ENCODE results near the gene AGAP1. TPM values are rescaled to one million over a fixed set of nuclear protein-coding genes. Genes with fewer than 3 reads are reported as not detected.
"Not testable (repeated sequence)": the region's sequence is repeated elsewhere in the genome, so short reads cannot be mapped to it uniquely, and the experiment has no call there.

The AGAP1 gene
- total RNA-seq, 1 donor, result 12.3 TPM

DNA sequence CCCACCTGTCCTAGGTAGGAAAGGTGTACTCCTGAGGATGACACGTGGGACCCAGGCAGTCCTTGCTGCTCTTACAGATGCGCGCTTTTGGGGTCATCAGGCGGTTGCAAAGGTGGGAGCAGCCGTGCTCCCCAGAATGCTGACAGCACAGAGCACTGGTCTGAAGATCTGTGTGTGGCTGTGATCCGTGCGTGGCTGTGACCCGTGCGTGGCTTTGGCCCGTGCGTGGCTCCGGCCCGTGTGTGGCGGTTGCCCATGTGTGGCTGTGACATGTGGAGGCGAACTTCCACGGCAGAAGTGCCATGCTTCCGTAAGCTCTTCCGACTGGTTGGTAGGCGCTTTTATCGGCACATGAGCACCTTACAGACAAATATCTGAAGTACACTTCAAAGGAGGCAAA, 270.0 kb downstream of the AGAP1 start:
- no peak overlapping the region for H3K4me3 ChIP-seq (ENCODE audit: low read depth, low read length)
- no peak for DNase-seq (ENCODE audit: low read depth)
- TF ChIP-seq, protein P1, sequence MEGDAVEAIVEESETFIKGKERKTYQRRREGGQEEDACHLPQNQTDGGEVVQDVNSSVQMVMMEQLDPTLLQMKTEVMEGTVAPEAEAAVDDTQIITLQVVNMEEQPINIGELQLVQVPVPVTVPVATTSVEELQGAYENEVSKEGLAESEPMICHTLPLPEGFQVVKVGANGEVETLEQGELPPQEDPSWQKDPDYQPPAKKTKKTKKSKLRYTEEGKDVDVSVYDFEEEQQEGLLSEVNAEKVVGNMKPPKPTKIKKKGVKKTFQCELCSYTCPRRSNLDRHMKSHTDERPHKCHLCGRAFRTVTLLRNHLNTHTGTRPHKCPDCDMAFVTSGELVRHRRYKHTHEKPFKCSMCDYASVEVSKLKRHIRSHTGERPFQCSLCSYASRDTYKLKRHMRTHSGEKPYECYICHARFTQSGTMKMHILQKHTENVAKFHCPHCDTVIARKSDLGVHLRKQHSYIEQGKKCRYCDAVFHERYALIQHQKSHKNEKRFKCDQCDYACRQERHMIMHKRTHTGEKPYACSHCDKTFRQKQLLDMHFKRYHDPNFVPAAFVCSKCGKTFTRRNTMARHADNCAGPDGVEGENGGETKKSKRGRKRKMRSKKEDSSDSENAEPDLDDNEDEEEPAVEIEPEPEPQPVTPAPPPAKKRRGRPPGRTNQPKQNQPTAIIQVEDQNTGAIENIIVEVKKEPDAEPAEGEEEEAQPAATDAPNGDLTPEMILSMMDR (IDR thresholded peaks at IDR 0.05; ENCODE audit: insufficient read depth, low read length), result no peak

DNA sequence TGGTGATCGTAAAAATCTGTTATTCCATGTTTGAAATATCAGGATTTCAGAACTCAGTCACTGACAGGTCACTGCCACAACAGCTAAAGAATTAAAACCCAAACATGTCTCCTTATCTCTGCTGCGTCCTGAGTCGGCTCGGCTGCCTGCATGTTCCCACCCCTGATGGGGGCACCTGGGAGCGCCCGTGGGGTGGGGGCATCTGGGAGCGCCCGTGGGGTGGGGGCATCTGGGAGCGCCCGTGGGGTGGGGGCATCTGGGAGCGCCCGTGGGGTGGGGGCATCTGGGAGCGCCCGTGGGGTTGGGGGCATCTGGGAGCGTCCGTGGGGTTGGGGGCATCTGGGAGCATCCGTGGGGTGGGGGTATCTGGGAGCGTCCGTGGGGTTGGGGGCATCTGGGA, 270.6 kb downstream of the AGAP1 start:
- not testable (repeated sequence) for H3K4me3 ChIP-seq (ENCODE audit: low read depth, low read length)

DNA sequence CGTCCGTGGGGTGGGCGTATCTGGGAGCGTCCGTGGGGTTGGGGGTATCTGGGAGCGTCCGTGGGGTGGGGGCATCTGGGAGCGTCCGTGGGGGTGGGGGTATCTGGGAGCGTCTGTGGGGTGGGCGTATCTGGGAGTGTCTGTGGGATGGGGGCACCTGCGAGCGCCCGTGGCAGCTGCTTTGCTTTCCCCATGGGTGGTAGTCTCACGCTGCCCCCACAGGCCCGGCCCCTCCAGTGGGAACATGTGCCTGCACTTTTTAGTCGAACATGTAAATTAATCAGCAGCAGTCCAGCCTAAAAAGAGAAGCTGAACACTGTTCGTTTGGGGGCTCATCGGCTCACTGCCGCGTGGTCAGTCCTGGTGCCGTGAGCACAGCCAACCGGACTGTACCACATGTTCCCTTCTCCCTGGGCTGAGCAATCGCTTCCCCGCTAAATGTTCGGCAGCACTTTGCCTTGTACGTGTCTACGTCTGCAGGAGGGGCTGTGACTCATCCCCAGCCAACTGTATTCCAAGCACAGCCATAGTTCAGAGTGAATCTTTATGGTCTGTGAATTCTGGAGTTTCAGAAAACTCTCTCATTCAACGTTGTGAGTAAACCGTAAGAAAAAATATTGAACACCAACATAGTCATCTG, 271.5 kb downstream of the AGAP1 start:
- TF ChIP-seq, protein P1 (IDR thresholded peaks at IDR 0.05; ENCODE audit: insufficient read depth, low read length), result no peak
- DNase-seq (ENCODE audit: low read depth), result peak; percentile 26
- no peak overlapping the region for H3K4me3 ChIP-seq (ENCODE audit: low read depth, low read length)

More for the DNA sequence above, 270.6 kb downstream of the AGAP1 start:
- not testable (repeated sequence) for DNase-seq (ENCODE audit: low read depth)

DNA sequence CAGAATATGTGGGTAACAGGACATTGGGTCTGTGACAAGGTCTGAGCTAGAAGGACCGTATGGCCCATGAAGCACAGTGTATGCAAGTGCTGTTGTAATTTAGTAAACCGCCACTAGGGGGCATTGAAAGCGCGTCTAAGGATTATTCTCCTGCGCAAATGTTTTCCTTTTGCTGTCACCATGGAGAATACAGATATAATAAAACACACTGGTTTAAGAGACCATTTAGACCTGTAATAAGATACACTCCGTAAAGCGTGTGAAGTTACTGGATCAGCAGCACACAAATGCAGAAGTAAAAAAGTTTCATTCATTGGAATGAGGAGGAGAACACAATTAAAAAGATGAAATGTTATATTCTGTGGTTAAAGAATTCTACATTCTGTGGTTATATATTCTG, 272.4 kb downstream of the AGAP1 start:
- peak; percentile 83 for DNase-seq (ENCODE audit: low read depth)
- no peak overlapping the region for H3K4me3 ChIP-seq (ENCODE audit: low read depth, low read length)
- TF ChIP-seq, protein P1 (IDR thresholded peaks at IDR 0.05; ENCODE audit: insufficient read depth, low read length), result peak; percentile 85

DNA sequence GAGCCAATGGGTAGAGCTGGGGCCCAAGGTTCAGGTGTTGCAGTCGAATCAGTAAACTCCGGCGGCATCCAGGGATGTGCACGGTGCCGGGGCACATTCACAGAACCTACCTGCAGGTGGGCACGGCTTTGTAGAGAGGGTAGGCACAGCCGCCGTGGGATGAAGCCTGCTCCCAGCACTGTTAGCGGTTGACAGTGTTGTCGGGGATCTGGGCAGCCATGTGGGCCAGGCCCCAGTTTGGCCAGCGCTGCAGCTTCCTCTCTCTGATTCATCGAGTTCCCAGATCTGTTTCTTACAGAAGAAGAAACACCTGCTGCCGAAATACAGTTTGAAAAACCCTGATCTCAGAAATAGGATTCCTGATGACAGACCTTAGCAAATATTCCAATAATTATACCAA, 274.8 kb downstream of the AGAP1 start:
- no peak overlapping the region for H3K4me3 ChIP-seq (ENCODE audit: low read depth, low read length)
- DNase-seq (ENCODE audit: low read depth), result no peak
- TF ChIP-seq, protein P1 (IDR thresholded peaks at IDR 0.05; ENCODE audit: insufficient read depth, low read length), result no peak

DNA sequence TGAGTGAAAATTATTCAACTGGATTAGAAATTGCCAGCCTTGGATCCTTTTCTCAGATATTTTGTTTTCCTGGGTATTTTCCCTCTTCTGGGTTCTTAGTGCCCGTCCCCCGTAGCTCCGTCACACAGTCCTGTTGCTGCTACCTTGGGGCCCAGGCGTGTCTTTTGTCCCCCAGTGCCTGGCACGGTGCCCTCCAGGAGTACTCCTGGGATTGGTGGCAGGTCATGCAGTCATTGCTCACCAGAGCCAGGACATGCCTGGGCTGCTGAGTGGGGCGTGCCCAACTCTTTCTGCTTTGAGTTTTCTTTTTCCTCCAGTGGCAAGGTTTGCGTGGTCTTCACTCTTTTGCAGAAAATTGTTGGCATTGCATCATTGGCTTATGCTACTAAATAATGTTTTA, 275.2 kb downstream of the AGAP1 start:
- H3K4me3 ChIP-seq (ENCODE audit: low read depth, low read length), result no peak overlapping the region
- TF ChIP-seq, protein P1 (IDR thresholded peaks at IDR 0.05; ENCODE audit: insufficient read depth, low read length), result no peak
- DNase-seq (ENCODE audit: low read depth), result no peak

DNA sequence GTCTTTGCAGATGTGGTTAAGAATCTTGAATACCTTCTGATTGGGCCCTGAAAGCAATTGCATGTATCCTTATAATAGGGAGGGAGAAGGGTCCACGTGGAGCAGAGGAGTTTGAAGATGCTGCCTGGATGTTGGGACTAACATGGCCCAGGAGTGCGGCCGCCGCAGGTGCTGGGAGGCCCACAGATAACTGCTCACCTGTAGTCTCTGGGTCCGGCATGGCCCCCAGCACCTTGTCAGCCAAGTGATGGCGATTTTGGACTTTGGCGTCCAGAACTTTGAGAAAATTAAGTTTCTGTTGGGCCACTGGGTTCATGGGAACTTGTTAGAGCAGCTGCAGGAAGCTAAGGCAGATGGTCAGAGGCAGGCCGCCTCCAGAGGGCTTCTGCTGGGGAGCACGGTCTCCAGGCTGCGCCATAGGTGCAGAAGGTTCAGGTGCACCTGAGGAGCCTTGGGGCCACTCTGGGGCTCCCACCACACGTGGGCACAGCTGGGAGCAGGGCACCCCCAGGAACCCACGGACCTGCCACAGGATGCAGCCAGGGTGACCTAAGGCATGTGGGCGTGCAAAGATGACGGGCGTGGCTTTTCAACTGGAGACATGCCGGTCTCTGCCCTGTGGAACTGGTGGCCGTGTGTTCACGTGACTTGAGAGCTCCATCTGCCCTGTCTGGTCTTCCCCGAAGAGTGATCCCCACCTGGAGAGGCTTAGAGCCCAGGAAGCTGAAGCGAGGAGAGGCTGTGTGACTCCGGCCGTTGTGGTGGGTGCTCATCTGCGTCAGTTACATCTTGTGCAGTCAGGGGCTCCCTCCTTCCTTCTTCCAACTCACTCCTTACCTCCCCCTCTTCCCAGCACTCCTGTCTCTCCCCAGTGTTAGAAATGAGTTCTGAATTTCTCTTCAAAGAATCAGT, 277.3 kb downstream of the AGAP1 start:
- TF ChIP-seq, protein P1 (IDR thresholded peaks at IDR 0.05; ENCODE audit: insufficient read depth, low read length), result no peak
- no peak overlapping the region for H3K4me3 ChIP-seq (ENCODE audit: low read depth, low read length)
- DNase-seq (ENCODE audit: low read depth), result no peak
